HepG2 (cell line): ENCODE data around the gene PACS2. TPM values are rescaled to one million over a fixed set of nuclear protein-coding genes. Genes with fewer than 3 reads are reported as not detected.

ENCODE experiments used
- BHLHE40 ChIP-seq: IDR thresholded peaks from 2 replicates; pipeline ENCODE4 v1.6.1; 2011; ENCODE audit warnings: low read length, improper control_type of control experiment
- ESRRA ChIP-seq: sonication (generic); formaldehyde crosslinking; IDR thresholded peaks from 2 replicates; pipeline ENCODE4 v1.5.1; 2020; ENCODE audit warnings: mild to moderate bottlenecking, low read depth, missing genetic modification reagents
- HMGXB4 ChIP-seq, 2 experiments: sonication (generic) in 1 of 2; formaldehyde crosslinking in 1 of 2; IDR thresholded peaks; 2 replicates each; pipeline versions ENCODE4 v1.4.0 to v1.6.1; 2018 to 2020; ENCODE audit warnings: missing genetic modification reagents in 2 of 2, borderline replicate concordance in 1 of 2, low read depth in 1 of 2, mild to moderate bottlenecking in 1 of 2, missing biosample characterization in 1 of 2
- KLF9 ChIP-seq: IDR thresholded peaks from 2 replicates; pipeline ENCODE4 v1.6.1; 2016; ENCODE audit warnings: low read depth
- NKX3-1 ChIP-seq: sonication (generic); formaldehyde crosslinking; IDR thresholded peaks from 2 replicates; pipeline ENCODE4 v1.5.0; 2020; ENCODE audit warnings: missing genetic modification reagents
- PATZ1 ChIP-seq: sonication (generic); formaldehyde crosslinking; IDR thresholded peaks from 2 replicates; pipeline ENCODE4 v1.4.0; 2020; ENCODE audit warnings: missing genetic modification reagents
- PHF21A ChIP-seq: sonication (generic); formaldehyde crosslinking; IDR thresholded peaks from 2 replicates; pipeline ENCODE4 v1.5.0; 2020; ENCODE audit warnings: mild to moderate bottlenecking, missing genetic modification reagents
- PHF8 ChIP-seq: sonication (generic); formaldehyde crosslinking; IDR thresholded peaks from 2 replicates; pipeline ENCODE4 v1.5.0; 2020; ENCODE audit warnings: missing genetic modification reagents
- SALL1 ChIP-seq: sonication (generic); formaldehyde crosslinking; IDR thresholded peaks from 2 replicates; pipeline ENCODE4 v1.8.0; 2022; ENCODE audit warnings: mild to moderate bottlenecking, missing genetic modification reagents
- SRF ChIP-seq: IDR thresholded peaks from 2 replicates; pipeline ENCODE4 v1.6.1; 2011; ENCODE audit warnings: mild to moderate bottlenecking, low read depth, low read length, moderate library complexity
- YEATS4 ChIP-seq: sonication (generic); formaldehyde crosslinking; IDR thresholded peaks from 2 replicates; pipeline ENCODE4 v1.4.0; 2020; ENCODE audit warnings: missing genetic modification reagents, borderline replicate concordance
- ZNF274 ChIP-seq: sonication (generic); formaldehyde crosslinking; IDR thresholded peaks from 2 replicates; pipeline ENCODE4 v1.5.1; 2020; ENCODE audit warnings: mild to moderate bottlenecking, missing genetic modification reagents
- ZNF629 ChIP-seq: sonication (generic); formaldehyde crosslinking; conservative IDR thresholded peaks from 2 replicates; pipeline ENCODE4 v1.5.0; 2020; ENCODE audit warnings: missing genetic modification reagents
- ZNF839 ChIP-seq: sonication (generic); formaldehyde crosslinking; IDR thresholded peaks from 2 replicates; pipeline ENCODE4 v1.4.0; 2020; ENCODE audit warnings: missing genetic modification reagents, mild to moderate bottlenecking, borderline replicate concordance
- polyA plus RNA-seq, 8 experiments: library from polyadenylated mRNA; depleted of rRNA in 3 of 8; stranded (reverse) in 7 of 8; unstranded in 1 of 8; fragments of >200 nt; fragmentation: Illumina TruSeq in 4 of 8; extraction: Trizol in 4 of 8; gene quantifications; 2 replicates each; pipeline versions ENCODE4 v1.2.1 to v1.2.3, GENCODE V29; 2011 to 2016; ENCODE audit warnings: low read depth in 4 of 8, missing spikeins in 1 of 8, mixed read lengths in 1 of 8; ENCODE audit not compliant: insufficient read depth in 1 of 8
- total RNA-seq, 5 experiments: library from RNA; depleted of rRNA; stranded (reverse); fragments of >200 nt; fragmentation: Illumina TruSeq; extraction: Trizol; gene quantifications; 2 replicates each; pipeline ENCODE4 v1.2.3, GENCODE V29; 2016; ENCODE audit warnings: low read depth in 1 of 5
- TF ChIP-seq, protein P1 (sequence below): sonication (generic); formaldehyde crosslinking; IDR thresholded peaks from 2 replicates; pipeline ENCODE4 v1.9.0; 2021; ENCODE audit warnings: missing genetic modification reagents, borderline replicate concordance
- TF ChIP-seq, protein P2 (sequence below): sonication (generic); formaldehyde crosslinking; IDR thresholded peaks from 2 replicates; pipeline ENCODE4 v1.5.0; 2020; ENCODE audit warnings: mild to moderate bottlenecking, missing genetic modification reagents
- TF ChIP-seq, protein P3 (sequence below): sonication (generic); formaldehyde crosslinking; IDR thresholded peaks from 2 replicates; pipeline ENCODE4 v1.8.1; 2023; ENCODE audit warnings: mild to moderate bottlenecking, missing genetic modification reagents

Gene PACS2
- total and polyA plus RNA-seq, 2 of the 13 experiments (the other 11 are each of a cell fraction or from before 2014, with no cell fraction given): 23.6 to 27.6 TPM

DNA sequence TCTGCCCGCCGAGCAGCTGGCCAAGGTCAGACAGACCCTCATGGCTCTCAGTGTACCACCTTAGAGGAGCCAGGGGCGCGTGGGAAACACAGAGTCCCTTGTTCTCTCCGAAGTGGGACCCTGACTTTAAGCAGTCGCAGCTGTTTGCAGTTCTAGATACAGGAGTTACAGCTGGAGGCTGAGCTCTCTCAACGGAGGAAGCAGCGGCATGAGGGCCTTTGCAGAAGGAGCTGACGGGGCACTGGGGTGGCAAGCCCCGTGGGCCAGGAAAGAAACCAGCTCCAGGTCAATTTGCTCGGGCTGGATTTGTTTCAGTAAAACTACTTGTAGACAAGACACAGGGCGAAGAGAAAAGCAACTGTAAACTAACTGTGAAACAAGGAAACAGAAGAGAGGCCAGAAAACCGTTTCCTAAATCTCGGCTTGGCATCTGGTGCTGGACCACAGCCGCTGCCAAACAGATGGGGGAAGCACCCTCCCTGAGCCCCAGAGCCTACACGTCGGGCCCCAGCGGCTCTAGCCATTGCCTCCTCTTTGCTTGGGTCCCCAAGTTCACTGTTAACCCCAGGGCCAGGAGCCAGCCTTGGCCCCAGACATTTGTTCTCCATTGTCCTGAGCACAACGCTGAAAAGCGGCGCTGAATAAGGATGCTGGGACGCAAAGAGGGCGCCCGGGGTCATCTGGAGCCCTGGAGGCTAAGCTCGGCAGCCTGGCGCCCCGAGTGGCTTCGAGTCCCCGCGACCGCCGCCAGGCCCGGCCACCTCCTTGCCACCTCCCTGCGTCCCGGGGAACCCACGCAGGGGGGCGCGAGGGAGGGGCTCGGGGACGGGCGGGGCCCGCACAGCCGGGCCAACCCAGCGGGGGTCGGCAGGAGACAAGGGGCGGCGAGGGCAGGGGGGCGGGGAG, 914 bp upstream of the PACS2 start (continued):
- TF ChIP-seq ZNF274 (CRISPR knock-in tag) (0 out of 2 replicates have a peak, but pooled peaks have one; percentile 40), PHF8 (peak; percentile 23; the same call in 1 of the 2 replicates), ZNF629 (CRISPR knock-in tag) (no peak), ESRRA (0 out of 2 replicates have a peak, but pooled peaks have one; percentile 28), PATZ1 (CRISPR knock-in tag) (peak; percentile 39; the same call in 1 of the 2 replicates), BHLHE40 (no peak), SALL1 (peak; percentile 8; the same call in 1 of the 2 replicates), NKX3-1 (no peak), YEATS4 (CRISPR knock-in tag) (no peak), KLF9 (CRISPR knock-in tag) (no peak), HMGXB4 (CRISPR knock-in tag; IDR thresholded peaks at IDR 0.05; ENCODE audit: borderline replicate concordance in 1 of 2, low read depth in 1 of 2) (peak in 1 of 2 experiments; percentile 56; a peak in 1 of 4 replicates), PHF21A (no peak), SRF (no peak), ZNF839 (CRISPR knock-in tag) (no peak)
- TF ChIP-seq, protein P1, sequence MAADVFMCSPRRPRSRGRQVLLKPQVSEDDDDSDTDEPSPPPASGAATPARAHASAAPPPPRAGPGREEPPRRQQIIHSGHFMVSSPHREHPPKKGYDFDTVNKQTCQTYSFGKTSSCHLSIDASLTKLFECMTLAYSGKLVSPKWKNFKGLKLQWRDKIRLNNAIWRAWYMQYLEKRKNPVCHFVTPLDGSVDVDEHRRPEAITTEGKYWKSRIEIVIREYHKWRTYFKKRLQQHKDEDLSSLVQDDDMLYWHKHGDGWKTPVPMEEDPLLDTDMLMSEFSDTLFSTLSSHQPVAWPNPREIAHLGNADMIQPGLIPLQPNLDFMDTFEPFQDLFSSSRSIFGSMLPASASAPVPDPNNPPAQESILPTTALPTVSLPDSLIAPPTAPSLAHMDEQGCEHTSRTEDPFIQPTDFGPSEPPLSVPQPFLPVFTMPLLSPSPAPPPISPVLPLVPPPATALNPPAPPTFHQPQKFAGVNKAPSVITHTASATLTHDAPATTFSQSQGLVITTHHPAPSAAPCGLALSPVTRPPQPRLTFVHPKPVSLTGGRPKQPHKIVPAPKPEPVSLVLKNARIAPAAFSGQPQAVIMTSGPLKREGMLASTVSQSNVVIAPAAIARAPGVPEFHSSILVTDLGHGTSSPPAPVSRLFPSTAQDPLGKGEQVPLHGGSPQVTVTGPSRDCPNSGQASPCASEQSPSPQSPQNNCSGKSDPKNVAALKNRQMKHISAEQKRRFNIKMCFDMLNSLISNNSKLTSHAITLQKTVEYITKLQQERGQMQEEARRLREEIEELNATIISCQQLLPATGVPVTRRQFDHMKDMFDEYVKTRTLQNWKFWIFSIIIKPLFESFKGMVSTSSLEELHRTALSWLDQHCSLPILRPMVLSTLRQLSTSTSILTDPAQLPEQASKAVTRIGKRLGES (CRISPR knock-in tag): no peak
- TF ChIP-seq, protein P2, sequence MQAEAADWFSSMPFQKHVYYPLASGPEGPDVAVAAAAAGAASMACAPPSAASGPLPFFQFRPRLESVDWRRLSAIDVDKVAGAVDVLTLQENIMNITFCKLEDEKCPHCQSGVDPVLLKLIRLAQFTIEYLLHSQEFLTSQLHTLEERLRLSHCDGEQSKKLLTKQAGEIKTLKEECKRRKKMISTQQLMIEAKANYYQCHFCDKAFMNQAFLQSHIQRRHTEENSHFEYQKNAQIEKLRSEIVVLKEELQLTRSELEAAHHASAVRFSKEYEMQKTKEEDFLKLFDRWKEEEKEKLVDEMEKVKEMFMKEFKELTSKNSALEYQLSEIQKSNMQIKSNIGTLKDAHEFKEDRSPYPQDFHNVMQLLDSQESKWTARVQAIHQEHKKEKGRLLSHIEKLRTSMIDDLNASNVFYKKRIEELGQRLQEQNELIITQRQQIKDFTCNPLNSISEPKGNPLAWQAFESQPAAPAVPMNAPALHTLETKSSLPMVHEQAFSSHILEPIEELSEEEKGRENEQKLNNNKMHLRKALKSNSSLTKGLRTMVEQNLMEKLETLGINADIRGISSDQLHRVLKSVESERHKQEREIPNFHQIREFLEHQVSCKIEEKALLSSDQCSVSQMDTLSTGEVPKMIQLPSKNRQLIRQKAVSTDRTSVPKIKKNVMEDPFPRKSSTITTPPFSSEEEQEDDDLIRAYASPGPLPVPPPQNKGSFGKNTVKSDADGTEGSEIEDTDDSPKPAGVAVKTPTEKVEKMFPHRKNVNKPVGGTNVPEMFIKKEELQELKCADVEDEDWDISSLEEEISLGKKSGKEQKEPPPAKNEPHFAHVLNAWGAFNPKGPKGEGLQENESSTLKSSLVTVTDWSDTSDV (CRISPR knock-in tag): no peak
- TF ChIP-seq, protein P3, sequence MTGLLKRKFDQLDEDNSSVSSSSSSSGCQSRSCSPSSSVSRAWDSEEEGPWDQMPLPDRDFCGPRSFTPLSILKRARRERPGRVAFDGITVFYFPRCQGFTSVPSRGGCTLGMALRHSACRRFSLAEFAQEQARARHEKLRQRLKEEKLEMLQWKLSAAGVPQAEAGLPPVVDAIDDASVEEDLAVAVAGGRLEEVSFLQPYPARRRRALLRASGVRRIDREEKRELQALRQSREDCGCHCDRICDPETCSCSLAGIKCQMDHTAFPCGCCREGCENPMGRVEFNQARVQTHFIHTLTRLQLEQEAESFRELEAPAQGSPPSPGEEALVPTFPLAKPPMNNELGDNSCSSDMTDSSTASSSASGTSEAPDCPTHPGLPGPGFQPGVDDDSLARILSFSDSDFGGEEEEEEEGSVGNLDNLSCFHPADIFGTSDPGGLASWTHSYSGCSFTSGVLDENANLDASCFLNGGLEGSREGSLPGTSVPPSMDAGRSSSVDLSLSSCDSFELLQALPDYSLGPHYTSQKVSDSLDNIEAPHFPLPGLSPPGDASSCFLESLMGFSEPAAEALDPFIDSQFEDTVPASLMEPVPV (CRISPR knock-in tag): no peak
